Measurements from ENCODE around the gene DOK3. TPM values are rescaled to one million over a fixed set of nuclear protein-coding genes. Genes with fewer than 3 reads are reported as not detected.

The DOK3 gene, protein sequence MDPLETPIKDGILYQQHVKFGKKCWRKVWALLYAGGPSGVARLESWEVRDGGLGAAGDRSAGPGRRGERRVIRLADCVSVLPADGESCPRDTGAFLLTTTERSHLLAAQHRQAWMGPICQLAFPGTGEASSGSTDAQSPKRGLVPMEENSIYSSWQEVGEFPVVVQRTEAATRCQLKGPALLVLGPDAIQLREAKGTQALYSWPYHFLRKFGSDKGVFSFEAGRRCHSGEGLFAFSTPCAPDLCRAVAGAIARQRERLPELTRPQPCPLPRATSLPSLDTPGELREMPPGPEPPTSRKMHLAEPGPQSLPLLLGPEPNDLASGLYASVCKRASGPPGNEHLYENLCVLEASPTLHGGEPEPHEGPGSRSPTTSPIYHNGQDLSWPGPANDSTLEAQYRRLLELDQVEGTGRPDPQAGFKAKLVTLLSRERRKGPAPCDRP
- 0.50 and 0.96 TPM in 2 replicates for polyA plus RNA-seq (2011; rRNA removed)
- polyA minus RNA-seq (2011; rRNA and poly(A)+ RNA removed), result 0.43 and 2.3 TPM in 2 replicates

DNA sequence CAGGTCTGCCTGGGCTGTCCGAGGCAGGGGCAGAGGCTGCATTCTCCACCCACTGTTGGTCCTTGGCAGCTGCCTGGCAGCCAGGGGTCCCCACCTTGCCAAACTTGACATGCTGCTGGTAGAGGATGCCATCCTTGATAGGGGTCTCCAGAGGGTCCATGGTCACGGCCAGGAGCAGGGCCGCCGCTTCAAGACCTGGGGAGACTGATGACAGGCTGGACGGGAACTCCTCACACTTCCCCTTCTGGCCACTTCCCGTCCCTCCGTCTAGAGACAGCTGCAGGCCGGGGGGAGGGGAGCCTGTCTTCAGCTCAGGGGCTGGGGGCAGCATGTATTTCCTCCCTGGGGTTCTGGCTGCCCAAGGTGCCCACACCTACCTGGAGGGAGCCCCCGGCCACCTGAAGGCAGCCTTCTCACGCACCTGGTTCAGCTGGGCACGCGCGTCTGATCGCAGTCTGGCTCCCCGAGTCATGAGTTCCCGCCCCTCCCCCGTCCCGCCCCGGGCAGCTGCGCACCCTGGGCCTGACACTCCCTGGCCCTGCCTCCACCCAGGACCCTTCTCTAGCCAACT lies at the start of gene DOK3:
DOK3 (minus strand) TSS at position 446 of the 571 bp plus-strand sequence; CDS start at position 160, 286 bp downstream.
- ChIA-PET POLR2A (interaction anchor here (0.9 to 1.0 kb wide), 2 partner anchors 12 to 14 kb away, joined by 3 to 5 read pairs; partner anchors contain the start of gene PDLIM7), CTCF (interaction anchor here (2.1 kb wide), 1 partner anchor 9 kb away, joined by 6 read pairs; no protein-coding TSS in a partner anchor)
- DNase-seq (ENCODE audit: low read depth, low spot score), result no peak
- H3K4me3 ChIP-seq (ENCODE audit: low read depth, low read length), result no peak within 1 kb of the TSS
- TF ChIP-seq, protein P1, sequence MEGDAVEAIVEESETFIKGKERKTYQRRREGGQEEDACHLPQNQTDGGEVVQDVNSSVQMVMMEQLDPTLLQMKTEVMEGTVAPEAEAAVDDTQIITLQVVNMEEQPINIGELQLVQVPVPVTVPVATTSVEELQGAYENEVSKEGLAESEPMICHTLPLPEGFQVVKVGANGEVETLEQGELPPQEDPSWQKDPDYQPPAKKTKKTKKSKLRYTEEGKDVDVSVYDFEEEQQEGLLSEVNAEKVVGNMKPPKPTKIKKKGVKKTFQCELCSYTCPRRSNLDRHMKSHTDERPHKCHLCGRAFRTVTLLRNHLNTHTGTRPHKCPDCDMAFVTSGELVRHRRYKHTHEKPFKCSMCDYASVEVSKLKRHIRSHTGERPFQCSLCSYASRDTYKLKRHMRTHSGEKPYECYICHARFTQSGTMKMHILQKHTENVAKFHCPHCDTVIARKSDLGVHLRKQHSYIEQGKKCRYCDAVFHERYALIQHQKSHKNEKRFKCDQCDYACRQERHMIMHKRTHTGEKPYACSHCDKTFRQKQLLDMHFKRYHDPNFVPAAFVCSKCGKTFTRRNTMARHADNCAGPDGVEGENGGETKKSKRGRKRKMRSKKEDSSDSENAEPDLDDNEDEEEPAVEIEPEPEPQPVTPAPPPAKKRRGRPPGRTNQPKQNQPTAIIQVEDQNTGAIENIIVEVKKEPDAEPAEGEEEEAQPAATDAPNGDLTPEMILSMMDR (IDR thresholded peaks at IDR 0.05; ENCODE audit: low read depth, low read length), result no peak
- no peaks in the 10 kb centered on the region for H3K27me3 ChIP-seq (ENCODE audit: control insufficient read depth, insufficient read depth, low read length)
- no peaks in the 10 kb centered on the region for H3K9me3 ChIP-seq (ENCODE audit: control insufficient read depth, insufficient read depth, low read length)
- H3K27ac ChIP-seq (ENCODE audit: low read depth, low read length), result no peak within 1 kb of the TSS

DNA sequence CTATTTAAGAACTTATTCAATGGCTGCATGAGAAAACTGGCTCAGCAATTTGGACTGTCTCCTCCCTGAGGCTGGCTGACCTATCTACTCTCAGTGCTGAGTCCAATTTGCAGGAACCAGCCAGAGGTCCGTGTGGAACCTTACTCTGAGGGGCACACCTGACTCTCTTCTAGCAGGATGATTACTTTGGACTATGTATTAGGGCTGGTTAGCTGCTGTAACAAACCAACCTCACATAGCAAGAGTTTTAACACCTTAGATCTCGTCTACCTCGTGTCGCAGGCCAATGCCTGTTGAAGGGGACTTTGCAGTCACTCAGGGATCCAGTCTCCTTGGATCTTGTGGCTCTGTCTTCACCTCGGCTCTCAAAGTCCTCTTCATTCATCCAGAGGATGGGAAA lies 48.2 kb upstream of the DOK3 start:
- POLR2A ChIA-PET, result no interaction called here
- Histone ChIP-seq H3K4me3 (ENCODE audit: low read depth, low read length) (no peak overlapping the region), H3K27ac (ENCODE audit: low read depth, low read length) (no peak overlapping the region), H3K9me3 (ENCODE audit: control insufficient read depth, insufficient read depth, low read length) (no peaks in the 10 kb centered on the region; the same call in 1 of the 2 replicates), H3K27me3 (ENCODE audit: control insufficient read depth, insufficient read depth, low read length) (peaks cover 4% of the 10 kb centered on the region)
- DNase-seq (ENCODE audit: low read depth, low spot score), result no peak
- TF ChIP-seq, protein P1 (IDR thresholded peaks at IDR 0.05; ENCODE audit: low read depth, low read length), result no peak
- CTCF ChIA-PET, result no interaction called here

DNA sequence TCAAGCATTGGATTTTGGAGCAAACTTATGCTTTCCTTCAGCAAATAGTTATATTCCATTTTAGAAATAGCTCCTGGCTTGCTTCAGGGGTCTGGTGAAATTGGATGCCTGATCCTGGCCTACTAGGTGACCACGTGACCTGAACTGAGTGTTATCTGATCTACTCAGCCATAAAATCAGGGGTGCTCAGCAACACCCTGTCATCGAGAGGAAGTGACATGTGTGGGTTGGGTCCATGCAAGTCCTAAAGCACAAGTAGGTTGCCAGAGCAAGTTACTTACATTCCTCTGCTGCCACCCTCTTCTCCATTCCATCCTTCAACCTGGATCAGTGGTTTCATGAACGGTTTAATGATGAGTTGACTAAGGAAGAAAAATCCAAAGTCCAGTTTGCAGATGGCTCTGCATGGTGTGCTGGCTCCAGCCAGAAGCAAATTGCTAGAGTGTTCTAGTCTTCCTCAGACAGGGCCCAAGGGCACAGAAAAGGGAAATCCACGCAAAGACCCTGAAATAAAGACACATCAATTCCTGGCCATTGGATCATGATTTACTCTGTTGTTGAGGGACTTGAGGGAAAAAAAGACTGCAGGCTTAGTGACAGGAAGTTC lies 47.5 kb upstream of the DOK3 start:
- TF ChIP-seq, protein P1 (IDR thresholded peaks at IDR 0.05; ENCODE audit: low read depth, low read length), result no peak
- Histone ChIP-seq H3K27me3 (ENCODE audit: control insufficient read depth, insufficient read depth, low read length) (peaks cover 4% of the 10 kb centered on the region), H3K9me3 (ENCODE audit: control insufficient read depth, insufficient read depth, low read length) (no peaks in the 10 kb centered on the region; the same call in 1 of the 2 replicates), H3K27ac (ENCODE audit: low read depth, low read length) (no peak overlapping the region), H3K4me3 (ENCODE audit: low read depth, low read length) (no peak overlapping the region)
- CTCF ChIA-PET, result no interaction called here
- POLR2A ChIA-PET, result no interaction called here
- DNase-seq (ENCODE audit: low read depth, low spot score), result no peak

DNA sequence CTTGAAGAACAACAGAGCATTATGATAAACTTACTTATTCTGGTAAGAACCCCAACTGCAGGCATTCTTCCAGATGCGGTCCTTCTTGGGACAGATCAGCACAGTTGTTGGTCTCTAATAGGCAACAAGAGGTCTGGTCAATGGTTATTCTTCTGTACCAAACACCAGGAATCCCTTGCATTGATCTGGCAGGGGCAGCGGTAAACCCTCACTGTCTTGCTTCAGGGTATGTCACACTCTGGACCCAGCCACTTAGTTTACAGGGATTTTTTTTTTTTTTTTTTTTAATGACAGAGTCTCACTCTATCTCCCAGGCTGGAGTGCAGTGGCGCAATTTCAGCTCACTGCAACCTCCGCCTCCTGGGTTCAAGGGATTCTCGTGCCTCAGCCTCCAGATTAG lies 46.0 kb upstream of the DOK3 start:
- Histone ChIP-seq H3K4me3 (ENCODE audit: low read depth, low read length) (no peak overlapping the region), H3K9me3 (ENCODE audit: control insufficient read depth, insufficient read depth, low read length) (no peaks in the 10 kb centered on the region; the same call in 1 of the 2 replicates), H3K27ac (ENCODE audit: low read depth, low read length) (no peak overlapping the region), H3K27me3 (ENCODE audit: control insufficient read depth, insufficient read depth, low read length) (peaks cover 4% of the 10 kb centered on the region)
- DNase-seq (ENCODE audit: low read depth, low spot score), result no peak
- TF ChIP-seq, protein P1 (IDR thresholded peaks at IDR 0.05; ENCODE audit: low read depth, low read length), result no peak
- POLR2A ChIA-PET, result no interaction called here
- CTCF ChIA-PET, result interaction anchor here (0.6 to 0.9 kb wide), 3 partner anchors 10 to 895 kb away, joined by 3 to 5 read pairs (median 4); no protein-coding TSS in a partner anchor

Measured in AG04450 (cell line).